OCI-LY1 (cell line): ENCODE results near the gene MRPL23.
"Not testable (repeated sequence)": the region's sequence is repeated elsewhere in the genome, so short reads cannot be mapped to it uniquely, and the experiment has no call there.

Experiments
- H2AFZ ChIP-seq: fragments of 200-600 bp; sonication (generic), shearing (Covaris generic); 2 replicates; pipeline ENCODE4 v1.6.0; 2014; ENCODE audit warnings: antibody characterized with exemption, mild to moderate bottlenecking, low read length
- H3F3A ChIP-seq: fragments of 200-600 bp; sonication (generic), shearing (Covaris generic); 2 replicates; pipeline ENCODE4 v1.6.0; 2014; ENCODE audit warnings: mild to moderate bottlenecking, antibody characterized with exemption, low read length, moderate library complexity; ENCODE audit not compliant: insufficient read depth
- H3K27ac ChIP-seq: fragments of 200-600 bp; sonication (generic); 2 replicates; pipeline ENCODE4 v1.5.1; 2014; ENCODE audit warnings: low read length, mixed run types, mild to moderate bottlenecking, low read depth; ENCODE audit not compliant: poor library complexity, severe bottlenecking
- H3K27me3 ChIP-seq: fragments of 200-600 bp; sonication (generic); 2 replicates; pipeline ENCODE4 v1.6.0; 2014; ENCODE audit warnings: antibody characterized with exemption, mild to moderate bottlenecking, low read length, moderate library complexity; ENCODE audit not compliant: insufficient read depth
- H3K36me3 ChIP-seq: fragments of 200-600 bp; sonication (generic); 2 replicates; pipeline ENCODE4 v1.6.1; 2014; ENCODE audit warnings: mild to moderate bottlenecking, antibody characterized with exemption, low read length, moderate library complexity, mixed read lengths; ENCODE audit not compliant: insufficient read depth
- H3K4me1 ChIP-seq: fragments of 200-600 bp; sonication (generic); 2 replicates; pipeline ENCODE4 v1.5.1; 2014; ENCODE audit warnings: mild to moderate bottlenecking, low read length, moderate library complexity; ENCODE audit not compliant: insufficient read depth, severe bottlenecking
- H3K4me2 ChIP-seq: fragments of 200-600 bp; sonication (generic), shearing (Covaris generic); 2 replicates; pipeline ENCODE4 v1.6.1; 2014; ENCODE audit warnings: low read length
- H3K4me3 ChIP-seq: fragments of 200-600 bp; sonication (generic); 2 replicates; pipeline ENCODE4 v1.5.1; 2014; ENCODE audit warnings: low read length, low read depth, mild to moderate bottlenecking, mixed read lengths; ENCODE audit not compliant: poor library complexity, severe bottlenecking
- H3K79me2 ChIP-seq: fragments of 200-600 bp; shearing (Covaris generic); 2 replicates; pipeline ENCODE4 v1.6.1; 2016; ENCODE audit warnings: mixed run types, low read length, mixed read lengths; ENCODE audit not compliant: insufficient read depth
- H3K9ac ChIP-seq: fragments of 200-600 bp; sonication (generic), shearing (Covaris generic); 2 replicates; pipeline ENCODE4 v1.6.1; 2014; ENCODE audit warnings: mild to moderate bottlenecking, low read length, mixed read lengths
- H3K9me2 ChIP-seq: fragments of 200-600 bp; sonication (generic), shearing (Covaris generic); 2 replicates; pipeline ENCODE4 v1.6.1; 2014; ENCODE audit warnings: low read depth, mild to moderate bottlenecking, low read length, mixed read lengths
- H3K9me3 ChIP-seq: fragments of 200-600 bp; shearing (Covaris generic); 2 replicates; pipeline ENCODE4 v1.6.1; 2014; ENCODE audit warnings: low read length, mixed read lengths
- H4K20me1 ChIP-seq: fragments of 200-600 bp; sonication (generic), shearing (Covaris generic); 2 replicates; pipeline ENCODE4 v1.6.0; 2016; ENCODE audit warnings: mild to moderate bottlenecking, low read length; ENCODE audit not compliant: insufficient read depth
- CTCF ChIP-seq: fragments of 200-600 bp; sonication (generic), shearing (Covaris generic); IDR thresholded peaks from 2 replicates; pipeline ENCODE4 v1.5.1; 2017; ENCODE audit warnings: mild to moderate bottlenecking, antibody characterized with exemption, low read length, moderate library complexity, mixed read lengths
- EZH2 ChIP-seq: fragments of 200-600 bp; sonication (generic), shearing (Covaris generic); IDR thresholded peaks from 2 replicates; pipeline ENCODE4 v1.8.0; 2017; ENCODE audit warnings: borderline replicate concordance, mixed run types, mild to moderate bottlenecking, antibody characterized with exemption, low read length, moderate library complexity, mixed read lengths

MRPL23 gene

GRCh38 chr11:1938343-1939005, 8.7 kb upstream of the MRPL23 start:
- no peak overlapping the region for H3K4me3 ChIP-seq
- no peaks in the 10 kb centered on the region for H3F3A ChIP-seq
- H3K36me3 ChIP-seq = no peaks in the 10 kb centered on the region
- H2AFZ ChIP-seq = no peak overlapping the region
- H3K27ac ChIP-seq = no peak overlapping the region
- no peaks in the 10 kb centered on the region for H4K20me1 ChIP-seq
- no peaks in the 10 kb centered on the region for H3K9me3 ChIP-seq
- no peaks in the 10 kb centered on the region for H3K9me2 ChIP-seq
- no peaks in the 10 kb centered on the region for H3K4me1 ChIP-seq
- no peak overlapping the region for H3K4me2 ChIP-seq
- no peaks in the 10 kb centered on the region for H3K27me3 ChIP-seq
- no peak for TF ChIP-seq EZH2
- TF ChIP-seq CTCF = no peak
- no peaks in the 10 kb centered on the region for H3K79me2 ChIP-seq
- H3K9ac ChIP-seq = no peak overlapping the region

- TF ChIP-seq CTCF (no peak), EZH2 (no peak)
- H3K36me3 ChIP-seq = no peaks in the 10 kb centered on the region
- H3F3A ChIP-seq = no peaks in the 10 kb centered on the region
- no peaks in the 10 kb centered on the region for H3K27me3 ChIP-seq
- H3K9me2 ChIP-seq = no peaks in the 10 kb centered on the region
- H3K9ac ChIP-seq = no peak overlapping the region
- H3K27ac ChIP-seq = no peak overlapping the region
- no peak overlapping the region for H3K4me3 ChIP-seq
- no peaks in the 10 kb centered on the region for H4K20me1 ChIP-seq
- no peak overlapping the region for H3K4me2 ChIP-seq
- H3K79me2 ChIP-seq = no peaks in the 10 kb centered on the region
- H3K9me3 ChIP-seq = no peaks in the 10 kb centered on the region
- no peaks in the 10 kb centered on the region for H3K4me1 ChIP-seq
- H2AFZ ChIP-seq = no peak overlapping the region
Observed at GRCh38 chr11:1939006-1939625, 8.0 kb upstream of the MRPL23 start.

- H3K4me1 ChIP-seq, H3K9me3 ChIP-seq, H3K79me2 ChIP-seq, H2AFZ ChIP-seq, H3K9me2 ChIP-seq, H3K27ac ChIP-seq, H3K9ac ChIP-seq, H3F3A ChIP-seq, H4K20me1 ChIP-seq, H3K4me3 ChIP-seq, H3K27me3 ChIP-seq, H3K36me3 ChIP-seq, H3K4me2 ChIP-seq: not testable (repeated sequence)
Observed at GRCh38 chr11:1939788-1940187, 7.3 kb upstream of the MRPL23 start.
